ENCODE measurements around the gene PPP1R9B. TPM values are rescaled to one million over a fixed set of nuclear protein-coding genes. Genes with fewer than 3 reads are reported as not detected.

The PPP1R9B gene
- total RNA-seq, 1 experiment from 2014 or later, result 112 TPM

GRCh38 chr17:50096092-50096491 lies 54.4 kb downstream of the PPP1R9B start:
- intact Hi-C loops (cut with micrococcal nuclease), result no loop called here
- Histone ChIP-seq H3K4me3 (replicated peaks in 1 of 2; ENCODE audit: low read depth in 1 of 2, low read length in 2 of 2) (peak overlapping the region; percentile 84 to 96), H3K9me2 (ENCODE audit: insufficient read depth) (no peaks in the 10 kb centered on the region), H3K4me1 (ENCODE audit: control insufficient read depth in 1 of 2, insufficient read depth in 2 of 2, low read length in 2 of 2) (peaks cover 25 to 48% of the 10 kb centered on the region in 2 experiments), H3K27me3 (ENCODE audit: insufficient read depth, low read length) (no peaks in the 10 kb centered on the region), H3K4me2 (ENCODE audit: low read length) (peak overlapping the region; percentile 91), H3K36me3 (ENCODE audit: control insufficient read depth in 1 of 2, insufficient read depth in 2 of 2, low read length in 2 of 2) (peaks cover 0 to 7% of the 10 kb centered on the region in 2 experiments; a peak in 2 of 4 replicates), H2AFZ (ENCODE audit: low read depth, low read length, poor library complexity, severe bottlenecking) (no peak overlapping the region), H3K9ac (ENCODE audit: low read length) (peak overlapping the region; percentile 83), H3K27ac (ENCODE audit: low read depth, low read length) (peak overlapping the region; percentile 64; the same call in 1 of the 2 replicates), H4K20me1 (ENCODE audit: insufficient read depth) (no peaks in the 10 kb centered on the region), H3K9me3 (ENCODE audit: control insufficient read depth in 1 of 2, insufficient read depth in 1 of 2, low read depth in 1 of 2, low read length in 2 of 2) (no peaks in the 10 kb centered on the region), H3K79me2 (ENCODE audit: insufficient read depth, low read length) (0 out of 2 replicates have a peak, but pooled peaks cover 6% of the 10 kb centered on the region)
- RAD21 ChIA-PET (ENCODE audit: low non-redundant PET in 1 of 2, low total read pairs in 2 of 2, uncharacterized antibody in 2 of 2, unreplicated experiment in 2 of 2), result no interaction called here
- DNase-seq (ENCODE audit: low read depth, low spot score), result no peak
- BruUV-seq (replicated peaks), result no TSS peak
- POLR2A ChIA-PET, result interaction anchor here (0.9 kb wide), 1 partner anchor 40 kb away, joined by 3 read pairs; the partner anchor contains the start of gene ITGA3
- CTCF ChIA-PET, result interaction anchor here (0.5 kb wide), 1 partner anchor 67 kb away, joined by 4 read pairs; no protein-coding TSS in a partner anchor
- no peak for ATAC-seq
- no peak for TF ChIP-seq SP1 (IDR thresholded peaks at IDR 0.05; ENCODE audit: low read depth)
- no peak for TF ChIP-seq MAX (IDR thresholded peaks at IDR 0.05)
- TF ChIP-seq, protein P1, sequence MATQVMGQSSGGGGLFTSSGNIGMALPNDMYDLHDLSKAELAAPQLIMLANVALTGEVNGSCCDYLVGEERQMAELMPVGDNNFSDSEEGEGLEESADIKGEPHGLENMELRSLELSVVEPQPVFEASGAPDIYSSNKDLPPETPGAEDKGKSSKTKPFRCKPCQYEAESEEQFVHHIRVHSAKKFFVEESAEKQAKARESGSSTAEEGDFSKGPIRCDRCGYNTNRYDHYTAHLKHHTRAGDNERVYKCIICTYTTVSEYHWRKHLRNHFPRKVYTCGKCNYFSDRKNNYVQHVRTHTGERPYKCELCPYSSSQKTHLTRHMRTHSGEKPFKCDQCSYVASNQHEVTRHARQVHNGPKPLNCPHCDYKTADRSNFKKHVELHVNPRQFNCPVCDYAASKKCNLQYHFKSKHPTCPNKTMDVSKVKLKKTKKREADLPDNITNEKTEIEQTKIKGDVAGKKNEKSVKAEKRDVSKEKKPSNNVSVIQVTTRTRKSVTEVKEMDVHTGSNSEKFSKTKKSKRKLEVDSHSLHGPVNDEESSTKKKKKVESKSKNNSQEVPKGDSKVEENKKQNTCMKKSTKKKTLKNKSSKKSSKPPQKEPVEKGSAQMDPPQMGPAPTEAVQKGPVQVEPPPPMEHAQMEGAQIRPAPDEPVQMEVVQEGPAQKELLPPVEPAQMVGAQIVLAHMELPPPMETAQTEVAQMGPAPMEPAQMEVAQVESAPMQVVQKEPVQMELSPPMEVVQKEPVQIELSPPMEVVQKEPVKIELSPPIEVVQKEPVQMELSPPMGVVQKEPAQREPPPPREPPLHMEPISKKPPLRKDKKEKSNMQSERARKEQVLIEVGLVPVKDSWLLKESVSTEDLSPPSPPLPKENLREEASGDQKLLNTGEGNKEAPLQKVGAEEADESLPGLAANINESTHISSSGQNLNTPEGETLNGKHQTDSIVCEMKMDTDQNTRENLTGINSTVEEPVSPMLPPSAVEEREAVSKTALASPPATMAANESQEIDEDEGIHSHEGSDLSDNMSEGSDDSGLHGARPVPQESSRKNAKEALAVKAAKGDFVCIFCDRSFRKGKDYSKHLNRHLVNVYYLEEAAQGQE (IDR thresholded peaks at IDR 0.05; ENCODE audit: low read depth), result no peak
- TF ChIP-seq ELF1 (IDR thresholded peaks at IDR 0.05; ENCODE audit: borderline replicate concordance, low read depth), result no peak
- no peak for TF ChIP-seq CEBPB (IDR thresholded peaks at IDR 0.05; ENCODE audit: low read depth)
- no peak for TF ChIP-seq SIN3A (IDR thresholded peaks at IDR 0.05; ENCODE audit: low read depth)
- no peak for TF ChIP-seq POLR2AphosphoS5 (IDR thresholded peaks at IDR 0.05; ENCODE audit: low read depth, low read length)
- TF ChIP-seq YY1 (IDR thresholded peaks at IDR 0.05; ENCODE audit: extremely low read depth, insufficient replicate concordance, low read depth, low read length), result no peak
- TF ChIP-seq JUND (IDR thresholded peaks at IDR 0.05), result no peak
- TF ChIP-seq EGR1 (IDR thresholded peaks at IDR 0.05; ENCODE audit: low read depth), result no peak
- no peak for TF ChIP-seq EZH2 (IDR thresholded peaks at IDR 0.05)
- no peak for TF ChIP-seq ZFX (IDR thresholded peaks at IDR 0.05)
- TF ChIP-seq ZBTB33 (IDR thresholded peaks at IDR 0.05; ENCODE audit: extremely low read depth, insufficient replicate concordance, low read length), result no peak
- no peak for TF ChIP-seq EZH2phosphoT487 (IDR thresholded peaks at IDR 0.05; ENCODE audit: borderline replicate concordance)
- no peak for TF ChIP-seq SRF (IDR thresholded peaks at IDR 0.05; ENCODE audit: low read depth)
- TF ChIP-seq POLR2A (IDR thresholded peaks at IDR 0.05; ENCODE audit: borderline replicate concordance, extremely low read depth, insufficient read depth, insufficient read length), result no peak

Measured in HCT116 (cell line).